Measurements from ENCODE around the gene NKX2-8. TPM values are rescaled to one million over a fixed set of nuclear protein-coding genes. Genes with fewer than 3 reads are reported as not detected.

The NKX2-8 gene
- total and polyA plus RNA-seq, 2 of the 13 experiments (the other 11 are each of a cell fraction or from before 2014, with no cell fraction given): not detected

DNA sequence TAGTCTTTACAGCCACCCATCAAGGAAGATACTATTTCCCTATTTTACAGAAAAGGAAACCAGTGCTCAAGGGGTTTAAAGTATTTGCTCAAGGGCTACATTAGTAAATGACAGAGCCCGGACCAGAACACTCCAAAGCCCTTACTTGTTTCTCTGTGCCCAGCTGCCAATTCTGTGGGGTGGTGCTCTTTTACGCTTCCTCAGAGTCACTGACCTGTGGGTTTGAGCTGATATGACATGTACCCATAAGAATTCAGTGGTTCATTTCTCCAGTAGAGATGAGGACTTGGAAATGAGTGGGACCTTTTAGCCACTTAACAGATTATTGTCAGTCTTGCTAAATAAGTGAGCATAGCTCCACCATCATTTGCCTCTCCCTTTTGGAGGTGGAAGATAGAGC is 37.4 kb upstream of the NKX2-8 start (continued):
- TF ChIP-seq, protein P1, sequence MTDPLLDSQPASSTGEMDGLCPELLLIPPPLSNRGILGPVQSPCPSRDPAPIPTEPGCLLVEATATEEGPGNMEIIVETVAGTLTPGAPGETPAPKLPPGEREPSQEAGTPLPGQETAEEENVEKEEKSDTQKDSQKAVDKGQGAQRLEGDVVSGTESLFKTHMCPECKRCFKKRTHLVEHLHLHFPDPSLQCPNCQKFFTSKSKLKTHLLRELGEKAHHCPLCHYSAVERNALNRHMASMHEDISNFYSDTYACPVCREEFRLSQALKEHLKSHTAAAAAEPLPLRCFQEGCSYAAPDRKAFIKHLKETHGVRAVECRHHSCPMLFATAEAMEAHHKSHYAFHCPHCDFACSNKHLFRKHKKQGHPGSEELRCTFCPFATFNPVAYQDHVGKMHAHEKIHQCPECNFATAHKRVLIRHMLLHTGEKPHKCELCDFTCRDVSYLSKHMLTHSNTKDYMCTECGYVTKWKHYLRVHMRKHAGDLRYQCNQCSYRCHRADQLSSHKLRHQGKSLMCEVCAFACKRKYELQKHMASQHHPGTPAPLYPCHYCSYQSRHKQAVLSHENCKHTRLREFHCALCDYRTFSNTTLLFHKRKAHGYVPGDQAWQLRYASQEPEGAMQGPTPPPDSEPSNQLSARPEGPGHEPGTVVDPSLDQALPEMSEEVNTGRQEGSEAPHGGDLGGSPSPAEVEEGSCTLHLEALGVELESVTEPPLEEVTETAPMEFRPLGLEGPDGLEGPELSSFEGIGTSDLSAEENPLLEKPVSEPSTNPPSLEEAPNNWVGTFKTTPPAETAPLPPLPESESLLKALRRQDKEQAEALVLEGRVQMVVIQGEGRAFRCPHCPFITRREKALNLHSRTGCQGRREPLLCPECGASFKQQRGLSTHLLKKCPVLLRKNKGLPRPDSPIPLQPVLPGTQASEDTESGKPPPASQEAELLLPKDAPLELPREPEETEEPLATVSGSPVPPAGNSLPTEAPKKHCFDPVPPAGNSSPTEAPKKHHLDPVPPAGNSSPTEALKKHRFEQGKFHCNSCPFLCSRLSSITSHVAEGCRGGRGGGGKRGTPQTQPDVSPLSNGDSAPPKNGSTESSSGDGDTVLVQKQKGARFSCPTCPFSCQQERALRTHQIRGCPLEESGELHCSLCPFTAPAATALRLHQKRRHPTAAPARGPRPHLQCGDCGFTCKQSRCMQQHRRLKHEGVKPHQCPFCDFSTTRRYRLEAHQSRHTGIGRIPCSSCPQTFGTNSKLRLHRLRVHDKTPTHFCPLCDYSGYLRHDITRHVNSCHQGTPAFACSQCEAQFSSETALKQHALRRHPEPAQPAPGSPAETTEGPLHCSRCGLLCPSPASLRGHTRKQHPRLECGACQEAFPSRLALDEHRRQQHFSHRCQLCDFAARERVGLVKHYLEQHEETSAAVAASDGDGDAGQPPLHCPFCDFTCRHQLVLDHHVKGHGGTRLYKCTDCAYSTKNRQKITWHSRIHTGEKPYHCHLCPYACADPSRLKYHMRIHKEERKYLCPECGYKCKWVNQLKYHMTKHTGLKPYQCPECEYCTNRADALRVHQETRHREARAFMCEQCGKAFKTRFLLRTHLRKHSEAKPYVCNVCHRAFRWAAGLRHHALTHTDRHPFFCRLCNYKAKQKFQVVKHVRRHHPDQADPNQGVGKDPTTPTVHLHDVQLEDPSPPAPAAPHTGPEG (CRISPR knock-in tag; IDR thresholded peaks at IDR 0.05): no peak
- no peak for TF ChIP-seq WIZ (CRISPR knock-in tag; IDR thresholded peaks at IDR 0.05)

DNA sequence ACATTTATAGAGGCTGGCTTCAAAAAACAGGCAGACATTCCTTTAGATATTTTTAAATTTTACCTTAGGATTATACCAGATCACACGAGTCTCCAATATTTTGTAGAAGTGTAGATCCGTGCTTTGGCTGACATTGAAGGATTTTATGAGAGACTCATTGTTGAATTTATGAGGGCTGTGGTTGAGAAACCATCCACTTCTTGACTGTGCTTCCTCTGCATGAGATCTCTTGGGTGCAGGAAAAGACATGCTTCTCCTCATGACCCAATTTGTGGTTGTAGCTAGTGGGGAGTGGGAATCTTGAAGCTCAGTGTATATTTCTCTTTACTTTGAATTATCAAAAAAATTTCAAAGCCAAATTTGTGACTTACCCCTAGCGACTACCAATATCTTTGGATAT is 36.7 kb upstream of the NKX2-8 start:
- intact Hi-C loops (cut with micrococcal nuclease; ENCODE audit: unreplicated experiment): no loop called here
- Histone ChIP-seq H3K27me3 (ENCODE audit: control insufficient read depth in 1 of 2, insufficient read depth in 2 of 2, low read length in 2 of 2) (no peaks in the 10 kb centered on the region), H4K20me1 (ENCODE audit: insufficient read depth, low read length) (no peaks in the 10 kb centered on the region), H2AFZ (ENCODE audit: low read length) (no peak overlapping the region), H3K9me3 (ENCODE audit: low read length) (peaks cover 13% of the 10 kb centered on the region), H3K4me2 (ENCODE audit: low read depth, low read length) (no peak overlapping the region), H3K79me2 (ENCODE audit: insufficient read depth, low read length) (no peaks in the 10 kb centered on the region), H3K4me1 (ENCODE audit: insufficient read depth, low read length) (no peaks in the 10 kb centered on the region; the same call in 1 of the 2 replicates), H3K9ac (ENCODE audit: insufficient read depth, low read depth, low read length) (no peak overlapping the region), H3K27ac (ENCODE audit: extremely low read length, insufficient read depth, low read length) (no peak overlapping the region), H3K4me3 (replicated peaks in 1 of 3; ENCODE audit: insufficient read depth in 1 of 3, low read depth in 2 of 3, low read length in 3 of 3) (no peak overlapping the region), H3K36me3 (replicated peaks in 1 of 2; ENCODE audit: control insufficient read depth in 1 of 2, insufficient read depth in 2 of 2, low read length in 2 of 2) (no peaks in the 10 kb centered on the region)
- ChIA-PET POLR2A (no interaction called here), CTCF (ENCODE audit: low intra/inter-chr PET ratio, low total read pairs) (no interaction called here)
- TF ChIP-seq WIZ (CRISPR knock-in tag; IDR thresholded peaks at IDR 0.05) (no peak), ZNF768 (CRISPR knock-in tag; IDR thresholded peaks at IDR 0.05) (no peak), GATAD1 (CRISPR knock-in tag; IDR thresholded peaks at IDR 0.05) (no peak), CCDC6 (CRISPR knock-in tag; IDR thresholded peaks at IDR 0.05) (no peak), TEAD3 (CRISPR knock-in tag; optimal IDR thresholded peaks at IDR 0.05; ENCODE audit: borderline replicate concordance) (no peak)
- TF ChIP-seq, protein P2, sequence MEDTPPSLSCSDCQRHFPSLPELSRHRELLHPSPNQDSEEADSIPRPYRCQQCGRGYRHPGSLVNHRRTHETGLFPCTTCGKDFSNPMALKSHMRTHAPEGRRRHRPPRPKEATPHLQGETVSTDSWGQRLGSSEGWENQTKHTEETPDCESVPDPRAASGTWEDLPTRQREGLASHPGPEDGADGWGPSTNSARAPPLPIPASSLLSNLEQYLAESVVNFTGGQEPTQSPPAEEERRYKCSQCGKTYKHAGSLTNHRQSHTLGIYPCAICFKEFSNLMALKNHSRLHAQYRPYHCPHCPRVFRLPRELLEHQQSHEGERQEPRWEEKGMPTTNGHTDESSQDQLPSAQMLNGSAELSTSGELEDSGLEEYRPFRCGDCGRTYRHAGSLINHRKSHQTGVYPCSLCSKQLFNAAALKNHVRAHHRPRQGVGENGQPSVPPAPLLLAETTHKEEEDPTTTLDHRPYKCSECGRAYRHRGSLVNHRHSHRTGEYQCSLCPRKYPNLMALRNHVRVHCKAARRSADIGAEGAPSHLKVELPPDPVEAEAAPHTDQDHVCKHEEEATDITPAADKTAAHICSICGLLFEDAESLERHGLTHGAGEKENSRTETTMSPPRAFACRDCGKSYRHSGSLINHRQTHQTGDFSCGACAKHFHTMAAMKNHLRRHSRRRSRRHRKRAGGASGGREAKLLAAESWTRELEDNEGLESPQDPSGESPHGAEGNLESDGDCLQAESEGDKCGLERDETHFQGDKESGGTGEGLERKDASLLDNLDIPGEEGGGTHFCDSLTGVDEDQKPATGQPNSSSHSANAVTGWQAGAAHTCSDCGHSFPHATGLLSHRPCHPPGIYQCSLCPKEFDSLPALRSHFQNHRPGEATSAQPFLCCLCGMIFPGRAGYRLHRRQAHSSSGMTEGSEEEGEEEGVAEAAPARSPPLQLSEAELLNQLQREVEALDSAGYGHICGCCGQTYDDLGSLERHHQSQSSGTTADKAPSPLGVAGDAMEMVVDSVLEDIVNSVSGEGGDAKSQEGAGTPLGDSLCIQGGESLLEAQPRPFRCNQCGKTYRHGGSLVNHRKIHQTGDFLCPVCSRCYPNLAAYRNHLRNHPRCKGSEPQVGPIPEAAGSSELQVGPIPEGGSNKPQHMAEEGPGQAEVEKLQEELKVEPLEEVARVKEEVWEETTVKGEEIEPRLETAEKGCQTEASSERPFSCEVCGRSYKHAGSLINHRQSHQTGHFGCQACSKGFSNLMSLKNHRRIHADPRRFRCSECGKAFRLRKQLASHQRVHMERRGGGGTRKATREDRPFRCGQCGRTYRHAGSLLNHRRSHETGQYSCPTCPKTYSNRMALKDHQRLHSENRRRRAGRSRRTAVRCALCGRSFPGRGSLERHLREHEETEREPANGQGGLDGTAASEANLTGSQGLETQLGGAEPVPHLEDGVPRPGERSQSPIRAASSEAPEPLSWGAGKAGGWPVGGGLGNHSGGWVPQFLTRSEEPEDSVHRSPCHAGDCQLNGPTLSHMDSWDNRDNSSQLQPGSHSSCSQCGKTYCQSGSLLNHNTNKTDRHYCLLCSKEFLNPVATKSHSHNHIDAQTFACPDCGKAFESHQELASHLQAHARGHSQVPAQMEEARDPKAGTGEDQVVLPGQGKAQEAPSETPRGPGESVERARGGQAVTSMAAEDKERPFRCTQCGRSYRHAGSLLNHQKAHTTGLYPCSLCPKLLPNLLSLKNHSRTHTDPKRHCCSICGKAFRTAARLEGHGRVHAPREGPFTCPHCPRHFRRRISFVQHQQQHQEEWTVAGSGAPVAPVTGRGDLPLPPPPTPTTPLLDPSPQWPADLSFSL (CRISPR knock-in tag; IDR thresholded peaks at IDR 0.05): no peak
- BruUV-seq (replicated peaks): no TSS peak
- in situ Hi-C loops (cut with HindIII; ENCODE audit: extremely low pct_ligation_motif_present, low pct_unique_long_range_greater_than_20kb): no loop called here
- no peak for DNase-seq (ENCODE audit: low spot score)
- no peak for ATAC-seq
- WGBS (ENCODE audit: low lambda C conversion rate): 2% methylated on average over 3 of the region's 3 CpGs
- no peak for FAIRE-seq
